GM12874 (cell line): ENCODE results near the gene NME7.

ENCODE experiments used
- CTCF ChIP-seq: IDR thresholded peaks from 2 replicates; pipeline ENCODE4 v1.5.1; 2011; ENCODE audit warnings: low read depth, mild to moderate bottlenecking, control low read depth, low read length, moderate library complexity; ENCODE audit not compliant: insufficient read depth

NME7 gene

GRCh38 chr1:169100208-169100607 lies 267.4 kb downstream of the NME7 start:
- TF ChIP-seq CTCF, result no peak

GRCh38 chr1:169099561-169099960 lies 268.0 kb downstream of the NME7 start:
- no peak for TF ChIP-seq CTCF

DNA sequence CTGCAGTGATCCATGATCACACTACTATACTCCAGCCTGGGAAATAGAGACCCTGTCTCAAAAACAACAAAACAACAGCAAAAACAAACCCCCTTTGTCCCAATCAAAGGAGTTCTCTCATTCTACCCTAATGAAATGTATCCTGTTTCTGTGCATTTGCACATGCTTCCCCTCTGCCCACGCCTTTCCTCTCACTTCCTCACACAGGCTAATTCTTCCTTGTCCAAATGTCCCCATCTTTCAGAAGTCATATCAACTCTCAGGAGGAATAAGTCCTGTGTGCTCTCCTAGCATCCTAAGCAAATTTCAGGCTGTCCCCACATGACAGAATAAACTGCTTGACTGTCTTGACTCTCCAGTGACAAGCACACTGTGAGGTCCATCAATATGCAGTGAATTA lies 269.2 kb downstream of the NME7 start:
- no peak for TF ChIP-seq CTCF

DNA sequence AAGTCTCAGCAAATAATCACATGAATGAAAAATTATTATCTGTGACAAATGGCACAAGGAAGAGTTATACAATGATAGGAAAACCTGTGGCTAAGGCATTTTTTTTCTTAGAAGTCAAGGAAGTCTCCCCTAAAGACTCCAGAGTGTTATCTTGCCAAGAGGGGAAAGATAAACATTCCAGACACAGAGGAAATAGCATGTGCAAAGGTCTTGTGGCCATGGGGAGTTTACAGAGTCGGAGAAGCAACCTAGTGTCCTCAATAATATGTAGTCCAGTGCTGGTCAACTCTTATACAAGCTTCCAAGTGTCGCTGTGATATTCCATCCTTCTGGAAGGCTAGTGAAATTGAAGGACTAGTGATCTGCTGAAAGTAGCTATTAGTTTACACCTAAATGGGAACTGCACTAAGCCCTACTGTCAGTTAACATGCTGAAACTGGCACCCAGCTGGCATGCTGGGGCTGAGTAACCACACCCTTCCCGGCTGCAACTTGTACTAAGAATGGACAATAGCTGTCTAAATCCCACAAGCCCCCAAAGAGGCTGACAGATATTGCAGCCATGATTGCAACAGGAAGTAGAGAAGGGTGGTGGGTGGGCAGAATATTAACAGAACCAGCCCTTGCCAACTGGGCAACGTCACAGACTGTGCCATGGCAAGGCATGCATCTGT lies 272.6 kb downstream of the NME7 start:
- no peak for TF ChIP-seq CTCF

GRCh38 chr1:169092399-169092798 lies 275.2 kb downstream of the NME7 start:
- TF ChIP-seq CTCF, result no peak

DNA sequence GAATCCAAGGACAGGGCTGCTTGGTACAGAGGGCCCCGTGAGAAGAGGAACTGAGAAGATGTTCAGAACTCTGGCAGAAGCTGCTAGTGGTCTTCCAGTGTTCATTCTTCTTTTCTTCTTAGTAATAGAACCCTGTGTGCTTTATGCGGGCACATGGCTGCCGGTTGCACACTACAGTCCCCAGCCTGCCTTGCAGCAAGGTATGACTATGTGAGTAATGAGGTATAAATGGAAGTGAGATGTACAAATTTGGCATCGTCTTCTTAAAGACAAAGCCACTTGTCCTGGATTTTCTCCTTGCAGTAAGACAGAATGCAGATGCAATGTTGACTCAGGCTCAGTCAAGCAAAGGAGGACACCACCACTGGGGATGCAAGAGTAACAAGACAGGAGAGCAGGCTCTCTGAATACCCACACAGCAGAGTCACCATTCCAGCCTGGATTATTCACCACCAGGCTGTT lies 276.1 kb downstream of the NME7 start:
- TF ChIP-seq CTCF, result no peak

DNA sequence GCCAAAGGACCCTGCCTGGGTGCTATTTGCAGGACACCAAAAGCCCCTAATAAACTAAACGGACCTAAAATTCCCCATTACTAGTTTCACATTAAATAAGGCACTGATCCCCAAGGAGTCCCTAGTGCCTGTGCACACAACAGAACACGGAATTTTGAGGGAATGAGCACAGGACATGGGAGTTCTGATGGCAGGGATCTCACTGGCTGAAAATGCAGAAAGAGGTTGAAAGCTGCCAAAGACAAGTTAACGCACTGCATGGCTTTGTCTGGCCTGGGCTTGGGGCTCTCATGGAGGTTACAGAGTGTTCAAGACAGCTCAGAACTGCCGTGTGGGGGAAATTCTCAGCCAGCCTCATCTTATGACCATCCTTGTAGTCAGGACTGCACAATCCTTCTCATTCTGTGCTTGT lies 276.7 kb downstream of the NME7 start:
- TF ChIP-seq CTCF, result no peak
